Measurements from ENCODE around the gene PRKN.

GRCh38 chr6:161919691-161920090 lies 807.9 kb downstream of the PRKN start:
- no peak for TF ChIP-seq CTCF (IDR thresholded peaks at IDR 0.05 in 2 of 3, conservative IDR thresholded peaks at IDR 0.05 in 1 of 3; ENCODE audit: insufficient read depth in 2 of 3, low read depth in 1 of 3, low read length in 3 of 3)
- no peak for TF ChIP-seq SMAD3 (CRISPR knock-in tag; conservative IDR thresholded peaks at IDR 0.05)
- no peak for TF ChIP-seq POLR3A (IDR thresholded peaks at IDR 0.05; ENCODE audit: borderline replicate concordance, extremely low read depth, insufficient read depth, insufficient read length)
- TF ChIP-seq EP300 (IDR thresholded peaks at IDR 0.05; ENCODE audit: low read length), result no peak
- no peak for TF ChIP-seq ZBTB1 (CRISPR knock-in tag; IDR thresholded peaks at IDR 0.05; ENCODE audit: borderline replicate concordance, low read depth)
- TF ChIP-seq RBM17 (IDR thresholded peaks at IDR 0.05; ENCODE audit: borderline replicate concordance, low read depth, low read length), result no peak
- no peak for TF ChIP-seq ZEB2 (IDR thresholded peaks at IDR 0.05)
- no peak for TF ChIP-seq MEF2A (IDR thresholded peaks at IDR 0.05; ENCODE audit: control insufficient read depth, low read depth, low read length)
- no peak for TF ChIP-seq E2F4 (CRISPR knock-in tag; IDR thresholded peaks at IDR 0.05; ENCODE audit: low read depth)
- TF ChIP-seq TEAD4 (IDR thresholded peaks at IDR 0.05; ENCODE audit: low read length), result no peak
- TF ChIP-seq TEAD4 (CRISPR knock-in tag; IDR thresholded peaks at IDR 0.05; ENCODE audit: borderline replicate concordance), result no peak
- TF ChIP-seq FOXM1 (IDR thresholded peaks at IDR 0.05; ENCODE audit: low read depth), result no peak
- no peak for TF ChIP-seq FOXM1 (CRISPR knock-in tag; IDR thresholded peaks at IDR 0.05; ENCODE audit: low read depth)
- no peak for TF ChIP-seq RAD21 (CRISPR knock-in tag; conservative IDR thresholded peaks at IDR 0.05 in 1 of 2, IDR thresholded peaks at IDR 0.05 in 1 of 2)
- TF ChIP-seq GABPA (tag; conservative IDR thresholded peaks at IDR 0.05; ENCODE audit: low read depth), result no peak
- no peak for TF ChIP-seq BRCA1 (IDR thresholded peaks at IDR 0.05)
- no peak for TF ChIP-seq BRCA1 (CRISPR knock-in tag; IDR thresholded peaks at IDR 0.05)
